ENCODE measurements around the gene ZNF385B.

Gene ZNF385B

GRCh38 chr2:179578171-179578916, 283.1 kb downstream of the ZNF385B start:
- H3K4me1 ChIP-seq (ENCODE audit: control insufficient read depth in 1 of 2, insufficient read depth in 1 of 2, low read depth in 1 of 2, low read length in 1 of 2), result no peaks in the 10 kb centered on the region
- no peaks in the 10 kb centered on the region for H3K9me3 ChIP-seq
- no peak overlapping the region for H3K4me3 ChIP-seq (ENCODE audit: low read depth in 1 of 2, low read length in 1 of 2)
- H3K36me3 ChIP-seq, result no peaks in the 10 kb centered on the region
- H3K27me3 ChIP-seq, result no peaks in the 10 kb centered on the region
- no peak overlapping the region for H3K27ac ChIP-seq
- no peak for TF ChIP-seq CTCF (IDR thresholded peaks at IDR 0.05)

DNA sequence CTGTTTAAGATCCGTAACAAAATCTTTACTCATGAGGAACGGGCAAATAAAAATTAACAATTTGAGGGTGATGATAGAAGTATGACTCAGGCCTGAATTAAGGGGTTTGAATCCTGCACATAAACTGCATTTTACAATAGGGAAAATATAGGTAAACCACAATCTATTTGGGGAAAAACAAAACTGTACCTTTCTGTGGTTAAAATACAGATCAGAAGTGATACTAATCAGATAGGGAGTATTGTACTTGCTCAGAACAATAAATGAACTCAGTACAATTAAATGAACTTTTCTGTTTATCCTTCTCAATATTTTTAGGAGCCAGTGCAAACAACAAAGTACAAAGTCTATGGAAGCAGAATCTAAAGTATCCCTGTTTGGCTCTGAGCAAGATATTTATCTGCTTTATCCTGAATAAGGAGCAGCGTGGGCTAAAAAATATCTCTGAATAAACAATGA, 287.3 kb downstream of the ZNF385B start:
- no peaks in the 10 kb centered on the region for H3K9me3 ChIP-seq
- H3K27me3 ChIP-seq, result no peaks in the 10 kb centered on the region
- no peak overlapping the region for H3K4me3 ChIP-seq (ENCODE audit: low read depth in 1 of 2, low read length in 1 of 2)
- no peak overlapping the region for H3K27ac ChIP-seq
- TF ChIP-seq CTCF (IDR thresholded peaks at IDR 0.05), result no peak
- H3K36me3 ChIP-seq, result no peaks in the 10 kb centered on the region
- no peaks in the 10 kb centered on the region for H3K4me1 ChIP-seq (ENCODE audit: control insufficient read depth in 1 of 2, insufficient read depth in 1 of 2, low read depth in 1 of 2, low read length in 1 of 2)

DNA sequence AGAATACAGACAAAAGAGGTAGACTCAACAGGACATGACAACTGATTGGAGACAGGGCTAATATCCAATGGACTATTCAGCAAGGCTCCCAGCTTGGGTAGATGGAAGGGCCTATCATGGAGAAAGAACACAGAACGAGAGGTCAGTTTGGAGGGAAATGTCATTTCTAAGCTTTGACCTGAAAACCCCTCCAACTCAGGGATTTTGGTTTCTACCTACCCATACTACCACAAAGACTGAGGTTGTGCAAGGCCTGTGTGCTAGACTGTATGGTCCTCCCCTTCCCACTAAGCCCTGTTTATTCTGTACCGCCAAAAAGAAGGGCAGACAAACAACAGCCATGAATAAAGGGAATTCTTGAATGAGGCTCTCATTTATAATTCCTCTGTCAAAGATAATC, 288.9 kb downstream of the ZNF385B start:
- Histone ChIP-seq H3K27ac (no peak overlapping the region), H3K9me3 (no peaks in the 10 kb centered on the region), H3K4me1 (ENCODE audit: control insufficient read depth in 1 of 2, insufficient read depth in 1 of 2, low read depth in 1 of 2, low read length in 1 of 2) (no peaks in the 10 kb centered on the region), H3K4me3 (ENCODE audit: low read depth in 1 of 2, low read length in 1 of 2) (no peak overlapping the region), H3K36me3 (no peaks in the 10 kb centered on the region), H3K27me3 (no peaks in the 10 kb centered on the region)
- no peak for TF ChIP-seq CTCF (IDR thresholded peaks at IDR 0.05)

DNA sequence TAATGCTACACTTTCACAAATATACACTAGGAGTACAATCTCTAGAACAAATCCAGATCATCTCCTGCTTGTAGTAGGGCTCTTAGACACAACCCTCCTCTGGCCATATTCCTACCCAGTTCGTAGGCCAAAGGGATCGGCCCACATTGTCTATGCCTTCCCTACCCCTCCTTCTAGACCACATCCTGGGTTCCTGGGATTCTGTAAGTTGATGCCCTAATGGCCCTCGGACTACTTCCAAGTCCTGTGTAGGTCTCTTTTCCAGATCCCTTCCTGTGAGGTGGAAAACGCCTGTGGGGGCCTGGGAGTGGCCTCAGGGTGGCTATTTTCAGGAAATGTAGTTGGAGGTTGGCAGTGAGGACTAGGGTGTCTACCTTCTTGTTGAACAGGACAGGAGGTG, 289.7 kb downstream of the ZNF385B start:
- H3K27ac ChIP-seq, result no peak overlapping the region
- H3K4me3 ChIP-seq (ENCODE audit: low read depth in 1 of 2, low read length in 1 of 2), result no peak overlapping the region
- H3K4me1 ChIP-seq (ENCODE audit: control insufficient read depth in 1 of 2, insufficient read depth in 1 of 2, low read depth in 1 of 2, low read length in 1 of 2), result no peaks in the 10 kb centered on the region
- no peak for TF ChIP-seq CTCF (IDR thresholded peaks at IDR 0.05)
- no peaks in the 10 kb centered on the region for H3K36me3 ChIP-seq
- H3K9me3 ChIP-seq, result no peaks in the 10 kb centered on the region
- H3K27me3 ChIP-seq, result no peaks in the 10 kb centered on the region

DNA sequence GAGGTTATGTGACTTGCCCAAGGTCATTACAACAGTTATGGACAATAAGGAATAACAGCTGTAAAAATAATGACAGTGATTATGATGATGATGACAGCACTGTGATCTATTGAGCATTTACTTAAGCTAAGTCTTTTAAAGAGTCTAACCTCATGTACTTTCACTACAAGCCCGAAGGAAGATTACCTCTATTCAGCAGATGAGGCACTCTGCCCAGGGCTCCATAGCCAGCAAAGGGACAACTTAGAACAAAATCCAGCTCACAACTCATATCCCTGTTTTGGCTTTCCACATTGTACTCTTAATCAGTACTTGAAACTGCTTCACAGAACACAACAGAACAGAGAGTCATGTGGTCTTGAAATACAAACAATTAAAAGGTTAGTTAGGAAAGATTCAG, 290.2 kb downstream of the ZNF385B start:
- H3K4me1 ChIP-seq (ENCODE audit: control insufficient read depth in 1 of 2, insufficient read depth in 1 of 2, low read depth in 1 of 2, low read length in 1 of 2), result no peaks in the 10 kb centered on the region
- H3K36me3 ChIP-seq, result no peaks in the 10 kb centered on the region
- TF ChIP-seq CTCF (IDR thresholded peaks at IDR 0.05), result no peak
- no peak overlapping the region for H3K27ac ChIP-seq
- no peak overlapping the region for H3K4me3 ChIP-seq (ENCODE audit: low read depth in 1 of 2, low read length in 1 of 2)
- H3K27me3 ChIP-seq, result no peaks in the 10 kb centered on the region
- no peaks in the 10 kb centered on the region for H3K9me3 ChIP-seq
